HUES6 (cell line): ENCODE results near the gene FAM210B.
"Not testable (repeated sequence)": the region's sequence is repeated elsewhere in the genome, so short reads cannot be mapped to it uniquely, and the experiment has no call there.

Experiments used
- H3K27ac ChIP-seq: 2 replicates; pipeline ENCODE4 v1.7.0; 2013; ENCODE audit warnings: low read depth, mild to moderate bottlenecking, low read length, inconsistent platforms
- H3K27me3 ChIP-seq: 2 replicates; pipeline ENCODE4 v1.6.1; 2013; ENCODE audit warnings: low read length; ENCODE audit not compliant: control insufficient read depth, insufficient read depth
- H3K36me3 ChIP-seq: 2 replicates; pipeline ENCODE4 v1.6.1; 2013; ENCODE audit warnings: low read length; ENCODE audit not compliant: control insufficient read depth, insufficient read depth
- H3K4me1 ChIP-seq: 2 replicates; pipeline ENCODE4 v1.6.1; 2013; ENCODE audit warnings: low read length; ENCODE audit not compliant: control insufficient read depth, insufficient read depth
- H3K4me3 ChIP-seq: 2 replicates; pipeline ENCODE4 v1.5.1; 2013; ENCODE audit warnings: low read depth, low read length
- H3K9ac ChIP-seq: one replicate; pipeline ENCODE4 v1.6.1; 2013; ENCODE audit warnings: mild to moderate bottlenecking, low read length
- H3K9me3 ChIP-seq: 2 replicates; pipeline ENCODE4 v1.6.1; 2013; ENCODE audit warnings: low read depth, low read length; ENCODE audit not compliant: control insufficient read depth, insufficient read depth

FAM210B gene

DNA sequence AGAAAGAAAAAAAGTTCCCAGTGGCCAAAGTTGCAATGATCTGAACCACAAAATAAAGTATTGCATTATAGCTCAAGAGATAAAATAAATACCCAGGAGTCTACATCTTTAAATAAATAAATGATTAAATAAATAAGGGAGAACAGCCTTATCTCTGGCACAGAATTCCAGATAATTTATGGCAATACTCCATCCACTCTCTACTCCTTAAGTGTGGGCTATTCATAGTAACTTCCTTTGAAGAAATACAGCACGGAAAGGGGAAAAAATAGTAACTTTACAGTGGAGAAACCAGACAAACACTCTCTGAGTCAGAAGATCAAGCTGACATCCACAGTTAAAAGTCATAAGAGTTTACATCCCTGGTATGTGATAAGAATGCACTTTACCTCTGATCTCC lies 21.6 kb downstream of the FAM210B start:
- H3K27ac ChIP-seq = no peak overlapping the region
- H3K4me3 ChIP-seq = no peak overlapping the region
- no peaks in the 10 kb centered on the region for H3K27me3 ChIP-seq
- H3K36me3 ChIP-seq = peaks cover 98% of the 10 kb centered on the region
- H3K4me1 ChIP-seq = peaks cover 8% of the 10 kb centered on the region; the same call in 1 of the 2 replicates
- H3K9ac ChIP-seq = no peak overlapping the region
- no peaks in the 10 kb centered on the region for H3K9me3 ChIP-seq

- Histone ChIP-seq H3K27me3 (no peaks in the 10 kb centered on the region), H3K9ac (no peak overlapping the region), H3K36me3 (peaks cover 97% of the 10 kb centered on the region), H3K9me3 (no peaks in the 10 kb centered on the region), H3K4me1 (peaks cover 8% of the 10 kb centered on the region; the same call in 1 of the 2 replicates), H3K4me3 (no peak overlapping the region), H3K27ac (no peak overlapping the region)
Observed at GRCh38 chr20:56381501-56381900, 22.7 kb downstream of the FAM210B start.

DNA sequence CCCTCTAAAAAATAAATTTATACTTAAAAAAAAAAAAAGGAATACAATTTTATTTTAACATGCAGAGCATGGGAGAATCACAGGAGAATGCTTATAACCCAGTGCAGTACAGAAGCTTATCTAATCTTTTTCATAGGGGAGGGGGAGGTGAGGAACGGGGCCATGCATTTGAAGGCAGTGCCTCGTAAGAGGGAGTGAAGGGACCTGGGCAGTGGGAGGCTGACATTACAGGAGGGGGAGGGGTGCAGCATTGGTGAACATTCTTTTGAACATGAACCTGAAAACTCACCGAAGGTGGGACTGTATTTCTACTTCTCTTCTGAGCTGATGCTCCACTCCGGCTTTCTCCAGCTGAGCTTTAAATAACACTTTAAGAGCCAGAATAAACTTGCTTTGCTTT lies 23.9 kb downstream of the FAM210B start:
- peaks cover 8% of the 10 kb centered on the region; the same call in 1 of the 2 replicates for H3K4me1 ChIP-seq
- H3K4me3 ChIP-seq = no peak overlapping the region
- H3K36me3 ChIP-seq = peaks cover 96% of the 10 kb centered on the region
- H3K27me3 ChIP-seq = no peaks in the 10 kb centered on the region
- no peak overlapping the region for H3K9ac ChIP-seq
- no peak overlapping the region for H3K27ac ChIP-seq
- no peaks in the 10 kb centered on the region for H3K9me3 ChIP-seq

GRCh38 chr20:56383334-56383733 lies 24.6 kb downstream of the FAM210B start:
- Histone ChIP-seq H3K9ac (no peak overlapping the region), H3K9me3 (no peaks in the 10 kb centered on the region), H3K27ac (no peak overlapping the region), H3K27me3 (no peaks in the 10 kb centered on the region), H3K4me3 (no peak overlapping the region), H3K36me3 (peaks cover 96% of the 10 kb centered on the region), H3K4me1 (peaks cover 8% of the 10 kb centered on the region; the same call in 1 of the 2 replicates)

DNA sequence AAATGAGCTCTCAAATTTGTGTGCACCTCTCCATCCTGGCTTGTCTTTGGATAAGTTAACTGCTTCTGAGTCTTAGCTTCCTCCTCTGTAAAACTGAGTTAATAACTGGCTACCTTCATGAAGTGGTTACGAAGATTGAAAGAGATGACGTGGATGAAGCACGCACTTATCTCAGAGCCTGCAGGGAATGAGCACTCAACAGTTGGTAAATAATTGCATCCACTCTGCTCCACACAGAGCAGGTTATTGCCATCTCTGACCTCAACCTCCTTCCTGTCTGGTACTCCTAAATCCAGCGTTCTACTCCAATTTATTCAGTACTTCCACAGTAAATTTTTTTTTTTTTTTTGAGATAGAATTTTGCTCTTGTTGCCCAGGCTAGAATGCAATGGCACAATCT lies 26.4 kb downstream of the FAM210B start:
- H3K36me3 ChIP-seq = peaks cover 96% of the 10 kb centered on the region

GRCh38 chr20:56386219-56386618 lies 27.4 kb downstream of the FAM210B start:
- no peak overlapping the region for H3K4me3 ChIP-seq
- H3K4me1 ChIP-seq = peaks cover 11% of the 10 kb centered on the region; the same call in 1 of the 2 replicates
- H3K36me3 ChIP-seq = peaks cover 86% of the 10 kb centered on the region
- H3K27ac ChIP-seq = no peak overlapping the region
- H3K27me3 ChIP-seq = no peaks in the 10 kb centered on the region
- no peak overlapping the region for H3K9ac ChIP-seq
- H3K9me3 ChIP-seq = no peaks in the 10 kb centered on the region

More for the DNA sequence above, 26.4 kb downstream of the FAM210B start:
- Histone ChIP-seq H3K9ac (no peak overlapping the region), H3K27me3 (no peaks in the 10 kb centered on the region), H3K9me3 (no peaks in the 10 kb centered on the region), H3K27ac (no peak overlapping the region), H3K4me1 (peaks cover 8% of the 10 kb centered on the region; the same call in 1 of the 2 replicates), H3K4me3 (no peak overlapping the region)

- H3K4me3 ChIP-seq = no peak overlapping the region
- H3K27me3 ChIP-seq = no peaks in the 10 kb centered on the region
- H3K27ac ChIP-seq = no peak overlapping the region
- 0 out of 2 replicates have a peak, but pooled peaks cover 6% of the 10 kb centered on the region for H3K4me1 ChIP-seq
- peaks cover 60% of the 10 kb centered on the region for H3K36me3 ChIP-seq
- H3K9ac ChIP-seq = no peak overlapping the region
- H3K9me3 ChIP-seq = no peaks in the 10 kb centered on the region
Observed at GRCh38 chr20:56388882-56389281, 30.1 kb downstream of the FAM210B start.

DNA sequence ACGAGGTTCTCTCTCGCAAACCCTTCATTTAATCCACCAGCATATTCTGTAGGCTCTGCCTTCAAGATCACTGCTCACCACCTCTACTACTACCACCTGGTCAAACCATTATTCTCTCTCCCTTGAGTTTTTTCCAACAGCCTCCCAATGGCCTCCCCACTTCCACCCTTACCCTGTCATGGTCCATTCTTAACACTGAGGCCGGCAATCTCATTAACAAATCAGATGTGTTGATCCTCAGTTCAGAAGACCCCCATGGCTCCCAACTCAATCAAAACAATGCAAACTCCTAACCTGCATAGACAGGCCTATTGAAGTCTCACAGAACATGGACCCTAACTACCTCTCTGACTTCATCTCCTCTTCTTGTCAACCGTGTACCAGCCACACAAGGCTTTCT lies 31.0 kb downstream of the FAM210B start:
- Histone ChIP-seq H3K9ac (no peak overlapping the region), H3K27ac (no peak overlapping the region), H3K4me1 (0 out of 2 replicates have a peak, but pooled peaks cover 6% of the 10 kb centered on the region), H3K27me3 (no peaks in the 10 kb centered on the region), H3K36me3 (peaks cover 54% of the 10 kb centered on the region), H3K9me3 (no peaks in the 10 kb centered on the region), H3K4me3 (no peak overlapping the region)

- H3K4me3 ChIP-seq = peak overlapping the region; percentile 90
- peaks cover 54% of the 10 kb centered on the region for H3K36me3 ChIP-seq
- not testable (repeated sequence) for H3K27me3 ChIP-seq, H3K4me1 ChIP-seq, H3K9ac ChIP-seq, H3K27ac ChIP-seq, H3K9me3 ChIP-seq
Observed at GRCh38 chr20:56390396-56390795, 31.6 kb downstream of the FAM210B start.

DNA sequence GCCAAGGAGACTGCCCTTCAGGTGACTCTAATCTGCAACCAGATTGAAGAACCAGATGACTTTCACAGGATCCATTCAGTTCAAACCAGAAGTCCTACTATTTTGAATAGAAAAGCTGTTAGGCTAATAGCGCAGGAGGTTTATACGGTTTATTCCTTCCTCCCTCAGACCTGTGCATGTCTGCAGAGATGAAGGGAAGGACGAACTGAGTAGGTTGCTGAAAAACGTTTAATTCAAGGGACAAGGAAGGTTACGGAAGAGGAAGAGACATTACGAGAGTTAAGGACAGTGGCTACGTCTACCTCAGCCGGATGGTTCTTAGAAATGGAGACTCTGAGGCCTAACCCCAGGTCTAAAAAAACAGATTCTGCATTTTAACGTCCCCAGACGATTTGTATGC lies 32.3 kb downstream of the FAM210B start:
- Histone ChIP-seq H3K9me3 (no peaks in the 10 kb centered on the region), H3K4me1 (0 out of 2 replicates have a peak, but pooled peaks cover 6% of the 10 kb centered on the region), H3K36me3 (peaks cover 55% of the 10 kb centered on the region), H3K27me3 (no peaks in the 10 kb centered on the region), H3K9ac (peak overlapping the region; percentile 98), H3K4me3 (peak overlapping the region; percentile 90), H3K27ac (no peak overlapping the region)

DNA sequence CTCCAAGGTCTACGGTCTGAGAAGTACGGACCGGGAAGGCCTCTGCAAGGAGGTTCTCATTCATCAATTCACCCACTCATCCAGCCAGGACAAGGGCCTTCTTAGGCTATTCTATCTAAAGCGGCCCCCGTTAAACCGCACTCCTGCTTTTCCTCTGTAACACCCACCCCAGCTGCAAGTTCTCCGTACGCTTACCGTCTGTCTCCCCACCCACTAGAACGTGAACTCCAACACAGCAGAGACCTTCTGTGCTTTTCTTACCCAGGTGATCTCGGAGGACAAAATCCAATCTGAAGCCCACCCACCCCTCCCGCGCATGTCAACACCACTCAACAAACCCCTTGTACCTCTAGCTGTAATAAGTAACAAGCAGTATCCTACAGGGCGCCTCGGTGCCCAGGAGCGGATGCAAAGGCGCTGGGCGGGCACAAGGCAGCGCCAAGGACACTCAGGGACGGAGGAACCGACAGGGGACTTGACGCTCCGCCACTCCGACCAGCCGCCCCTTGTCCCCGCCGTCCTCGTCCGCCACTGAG lies 32.9 kb downstream of the FAM210B start:
- Histone ChIP-seq H3K9ac (peak overlapping the region; percentile 98), H3K27ac (peak overlapping the region; percentile 48), H3K36me3 (peaks cover 55% of the 10 kb centered on the region), H3K4me3 (peak overlapping the region; percentile 90), H3K9me3 (no peaks in the 10 kb centered on the region), H3K27me3 (no peaks in the 10 kb centered on the region), H3K4me1 (0 out of 2 replicates have a peak, but pooled peaks cover 6% of the 10 kb centered on the region)
